Astrocyte (in vitro differentiated cells and primary cell): ENCODE results near the gene ARHGAP19. TPM values are rescaled to one million over a fixed set of nuclear protein-coding genes. Genes with fewer than 3 reads are reported as not detected.

Experiments used
- DNase-seq: peaks from one replicate; pipeline ENCODE4 v3.0.0-alpha.2; 2010; ENCODE audit warnings: low read depth
- FAIRE-seq: peaks from 2 replicates; lab custom pipeline; 2011; peaks lifted over from hg19 to GRCh38; lab: Jason Lieb, UNC
- H2AFZ ChIP-seq: 2 replicates; pipeline ENCODE4 v1.6.0; 2012; ENCODE audit warnings: low read depth, low read length, inconsistent platforms
- H3K27ac ChIP-seq: 2 replicates; pipeline ENCODE4 v1.5.1; 2011; ENCODE audit warnings: low read depth, low read length, inconsistent platforms
- H3K27me3 ChIP-seq: 2 replicates; pipeline ENCODE4 v1.6.0; 2011; ENCODE audit warnings: low read length, inconsistent platforms; ENCODE audit not compliant: insufficient read depth
- H3K36me3 ChIP-seq: 2 replicates; pipeline ENCODE4 v1.5.1; 2011; ENCODE audit warnings: low read length, inconsistent platforms; ENCODE audit not compliant: insufficient read depth
- H3K4me1 ChIP-seq: 2 replicates; pipeline ENCODE4 v1.5.1; 2011; ENCODE audit warnings: low read length, inconsistent platforms; ENCODE audit not compliant: insufficient read depth
- H3K4me2 ChIP-seq: 2 replicates; pipeline ENCODE4 v1.6.0; 2012; ENCODE audit warnings: low read length, inconsistent platforms
- H3K4me3 ChIP-seq: 2 replicates; pipeline ENCODE4 v1.5.1; 2011; ENCODE audit warnings: low read depth, mild to moderate bottlenecking, low read length, inconsistent platforms; ENCODE audit not compliant: insufficient read depth
- H3K79me2 ChIP-seq: 2 replicates; pipeline ENCODE4 v1.6.0; 2012; ENCODE audit warnings: mild to moderate bottlenecking, low read length, inconsistent platforms; ENCODE audit not compliant: insufficient read depth
- H3K9ac ChIP-seq: 2 replicates; pipeline ENCODE4 v1.6.0; 2012; ENCODE audit warnings: mild to moderate bottlenecking, low read length, inconsistent platforms
- H3K9me3 ChIP-seq: 2 replicates; pipeline ENCODE4 v1.5.1; 2012; ENCODE audit warnings: low read depth, mild to moderate bottlenecking, low read length, inconsistent platforms; ENCODE audit not compliant: insufficient read depth
- H4K20me1 ChIP-seq: 2 replicates; pipeline ENCODE4 v1.6.0; 2012; ENCODE audit warnings: low read length, inconsistent platforms; ENCODE audit not compliant: insufficient read depth
- H3K27ac Mint-ChIP-seq: one replicate; pipeline ENCODE4 v1.8.0; 2021; ENCODE audit warnings: mild to moderate bottlenecking, mixed read lengths; ENCODE audit not compliant: unreplicated experiment
- H3K27me3 Mint-ChIP-seq: one replicate; pipeline ENCODE4 v1.8.0; 2021; ENCODE audit warnings: low read depth, mixed read lengths; ENCODE audit not compliant: unreplicated experiment
- H3K36me3 Mint-ChIP-seq: one replicate; pipeline ENCODE4 v1.8.0; 2021; ENCODE audit warnings: low read depth, mixed read lengths; ENCODE audit not compliant: unreplicated experiment
- H3K4me1 Mint-ChIP-seq: one replicate; pipeline ENCODE4 v1.8.0; 2021; ENCODE audit warnings: low read depth, mixed read lengths; ENCODE audit not compliant: unreplicated experiment
- H3K4me3 Mint-ChIP-seq: one replicate; pipeline ENCODE4 v1.8.0; 2021; ENCODE audit warnings: mild to moderate bottlenecking, moderate library complexity, mixed read lengths; ENCODE audit not compliant: unreplicated experiment
- H3K9me3 Mint-ChIP-seq: one replicate; pipeline ENCODE4 v1.8.0; 2021; ENCODE audit warnings: mild to moderate bottlenecking, mixed read lengths; ENCODE audit not compliant: unreplicated experiment
- CTCF ChIP-seq: IDR thresholded peaks from 2 replicates; pipeline ENCODE4 v1.5.1; 2011; ENCODE audit warnings: low read depth, mild to moderate bottlenecking, inconsistent platforms, low read length, moderate library complexity; ENCODE audit not compliant: insufficient read depth
- EZH2 ChIP-seq: IDR thresholded peaks from 2 replicates; pipeline ENCODE4 v1.6.1; 2012; ENCODE audit warnings: mild to moderate bottlenecking, low read length, inconsistent platforms; ENCODE audit not compliant: insufficient read depth
- total RNA-seq: library from RNA; stranded (reverse); gene quantifications from 2 replicates; pipeline ENCODE4 v1.2.1, GENCODE V29; 2021

Gene ARHGAP19
- total RNA-seq, 1 donor from 2014 or later, result 9.0 TPM

- H3K4me2 ChIP-seq, result no peak overlapping the region
- FAIRE-seq (no peak), DNase-seq (no peak)
- Mint-ChIP-seq H3K36me3 (peaks cover 5% of the 10 kb centered on the region), H3K27ac (no peak overlapping the region), H3K4me1 (peaks cover 9% of the 10 kb centered on the region), H3K4me3 (no peak overlapping the region), H3K9me3 (no peaks in the 10 kb centered on the region), H3K27me3 (no peaks in the 10 kb centered on the region)
- H3K4me3 ChIP-seq, result no peak overlapping the region
- no peak overlapping the region for H3K27ac ChIP-seq
- H3K9ac ChIP-seq, result no peak overlapping the region
- H3K4me1 ChIP-seq, result peaks cover 6% of the 10 kb centered on the region
- H3K27me3 ChIP-seq, result no peaks in the 10 kb centered on the region
- no peaks in the 10 kb centered on the region for H3K36me3 ChIP-seq
- H3K79me2 ChIP-seq, result no peaks in the 10 kb centered on the region
- peaks cover 3% of the 10 kb centered on the region for H4K20me1 ChIP-seq
- TF ChIP-seq EZH2, result no peak
- no peak for TF ChIP-seq CTCF
- no peaks in the 10 kb centered on the region for H3K9me3 ChIP-seq
- H2AFZ ChIP-seq, result no peak overlapping the region
Measured at GRCh38 chr10:97220355-97220754, 72.1 kb downstream of the ARHGAP19 start.

- Histone ChIP-seq H2AFZ (no peak overlapping the region), H3K9me3 (no peaks in the 10 kb centered on the region), H4K20me1 (no peaks in the 10 kb centered on the region), H3K27ac (no peak overlapping the region), H3K79me2 (no peaks in the 10 kb centered on the region), H3K4me2 (no peak overlapping the region), H3K4me3 (no peak overlapping the region), H3K36me3 (no peaks in the 10 kb centered on the region), H3K4me1 (peaks cover 6% of the 10 kb centered on the region), H3K9ac (no peak overlapping the region), H3K27me3 (no peaks in the 10 kb centered on the region)
- Mint-ChIP-seq H3K4me1 (peaks cover 9% of the 10 kb centered on the region), H3K4me3 (no peak overlapping the region), H3K9me3 (no peaks in the 10 kb centered on the region), H3K27me3 (peaks cover under 1% of the 10 kb centered on the region), H3K36me3 (peaks cover 5% of the 10 kb centered on the region), H3K27ac (no peak overlapping the region)
- no peak for DNase-seq
- no peak for FAIRE-seq
- TF ChIP-seq CTCF (no peak), EZH2 (no peak)
Measured at GRCh38 chr10:97217299-97217698, 75.1 kb downstream of the ARHGAP19 start.

- Histone ChIP-seq H2AFZ (no peak overlapping the region), H4K20me1 (no peaks in the 10 kb centered on the region), H3K4me3 (no peak overlapping the region), H3K9ac (no peak overlapping the region), H3K27ac (no peak overlapping the region), H3K9me3 (no peaks in the 10 kb centered on the region), H3K36me3 (no peaks in the 10 kb centered on the region), H3K27me3 (no peaks in the 10 kb centered on the region), H3K4me1 (peaks cover 6% of the 10 kb centered on the region), H3K79me2 (no peaks in the 10 kb centered on the region), H3K4me2 (no peak overlapping the region)
- FAIRE-seq (no peak), DNase-seq (no peak)
- no peak overlapping the region for H3K27ac Mint-ChIP-seq
- no peaks in the 10 kb centered on the region for H3K9me3 Mint-ChIP-seq
- no peak for TF ChIP-seq CTCF
- TF ChIP-seq EZH2, result no peak
- H3K4me3 Mint-ChIP-seq, result no peak overlapping the region
- peaks cover 6% of the 10 kb centered on the region for H3K27me3 Mint-ChIP-seq
- H3K36me3 Mint-ChIP-seq, result no peaks in the 10 kb centered on the region
- peaks cover 9% of the 10 kb centered on the region for H3K4me1 Mint-ChIP-seq
Measured at GRCh38 chr10:97215619-97216260, 76.7 kb downstream of the ARHGAP19 start.
